ENCODE results near the gene VWA8. TPM values are rescaled to one million over a fixed set of nuclear protein-coding genes. Genes with fewer than 3 reads are reported as not detected.
A peak's percentile ranks its signal among the peaks of the same experiment; 100 is the strongest.

Gene VWA8
- polyA plus RNA-seq, 1 experiment: 12.4 TPM

DNA sequence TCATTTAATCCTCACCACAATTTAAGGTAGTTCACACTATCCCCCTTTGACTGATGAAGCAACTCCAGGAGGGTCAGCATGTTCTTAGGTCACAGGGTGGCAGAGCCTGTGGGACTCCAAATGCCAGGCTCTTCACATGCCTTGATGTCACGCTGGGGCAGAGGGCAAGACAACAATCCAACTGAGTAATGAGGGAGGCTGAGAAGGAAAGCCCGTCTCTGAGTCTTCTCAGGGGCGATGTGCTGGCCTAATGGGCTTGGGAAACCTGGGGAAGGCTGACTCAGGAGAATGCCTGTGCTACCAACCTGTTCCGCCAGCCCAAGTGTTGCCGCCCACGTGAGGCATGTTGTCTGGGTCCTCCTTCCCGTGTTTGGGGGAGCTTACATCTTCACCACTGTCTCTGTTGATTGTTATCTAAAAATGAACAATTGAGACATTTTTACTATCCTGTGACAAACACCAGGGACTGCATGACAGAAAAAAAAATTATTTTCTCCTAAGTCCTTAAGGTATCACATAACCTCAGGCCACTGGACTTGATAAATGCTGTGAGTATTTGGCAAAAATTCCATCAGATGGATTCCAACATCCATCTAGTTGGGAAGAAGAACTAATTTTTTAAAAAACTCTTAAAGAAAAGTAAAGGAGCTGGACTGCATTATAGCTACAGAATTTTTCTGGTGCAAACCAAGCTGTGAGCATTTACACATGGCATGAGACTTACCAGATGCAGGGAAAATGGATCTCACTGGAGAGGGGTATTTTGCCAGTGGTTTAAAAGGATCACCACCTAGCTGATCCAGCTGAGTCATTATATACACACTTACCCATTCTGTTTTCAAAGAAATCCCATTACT, 346.0 kb downstream of the VWA8 start:
- no peak for TF ChIP-seq CTCF (IDR thresholded peaks at IDR 0.05; ENCODE audit: low read depth, low read length)
- DNase-seq (ENCODE audit: low read depth, low spot score): no peak
- H3K4me3 ChIP-seq (ENCODE audit: low read depth, low read length): no peak overlapping the region
- no peaks in the 10 kb centered on the region for H3K27me3 ChIP-seq (ENCODE audit: control insufficient read depth, insufficient read depth, low read length)
- H3K27ac ChIP-seq (ENCODE audit: low read depth, low read length): peak overlapping the region; percentile 95
- ChIA-PET POLR2A (interaction anchor here (0.7 to 1.3 kb wide), 3 partner anchors 16 to 31 kb away, joined by 3 to 8 read pairs (median 4); no protein-coding TSS in a partner anchor), CTCF (interaction anchor here (1.9 kb wide), 1 partner anchor 156 kb away, joined by 5 read pairs; no protein-coding TSS in a partner anchor)
- no peaks in the 10 kb centered on the region for H3K9me3 ChIP-seq (ENCODE audit: control insufficient read depth, insufficient read depth, low read length)

DNA sequence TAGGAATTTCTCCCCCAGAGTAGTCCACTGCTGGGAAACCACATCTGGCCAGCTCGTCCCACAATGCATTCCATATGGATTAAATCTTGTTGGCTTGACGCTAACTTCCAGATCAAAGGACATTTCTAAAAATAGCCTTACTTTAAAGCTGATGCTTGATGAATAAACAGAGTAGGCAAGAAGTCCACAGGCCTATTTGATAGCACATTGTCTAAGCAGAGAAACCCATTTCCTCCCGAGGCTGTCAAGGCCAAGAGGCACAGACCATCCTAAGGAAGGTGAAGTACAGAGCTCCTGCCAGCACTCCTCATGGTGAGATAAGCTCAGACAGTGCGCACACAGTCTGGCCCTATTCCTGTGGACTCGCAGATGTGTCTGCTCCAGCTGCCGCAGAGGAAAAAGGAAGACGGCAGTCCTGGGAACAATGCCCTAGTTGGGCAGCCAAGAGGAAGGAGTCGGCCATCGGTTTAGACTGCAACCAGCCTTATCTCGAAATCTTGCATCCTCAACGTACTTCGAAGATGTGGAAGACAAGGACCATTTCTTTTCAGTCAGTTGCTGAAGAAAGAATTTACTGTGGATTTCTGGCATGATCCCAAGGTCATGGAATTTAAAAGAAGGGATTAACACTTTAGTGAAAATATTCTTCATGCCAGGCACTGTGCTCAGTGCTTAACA, 346.8 kb downstream of the VWA8 start:
- no peak for TF ChIP-seq CTCF (IDR thresholded peaks at IDR 0.05; ENCODE audit: low read depth, low read length)
- ChIA-PET CTCF (interaction anchor here (1.2 to 1.8 kb wide), 4 partner anchors 36 to 155 kb away, joined by 3 to 6 read pairs (median 4); no protein-coding TSS in a partner anchor), POLR2A (interaction anchor here (0.6 to 1.3 kb wide), 8 partner anchors 8 to 412 kb away, joined by 3 to 8 read pairs (median 4); no protein-coding TSS in a partner anchor)
- H3K9me3 ChIP-seq (ENCODE audit: control insufficient read depth, insufficient read depth, low read length): no peaks in the 10 kb centered on the region
- no peak overlapping the region for H3K4me3 ChIP-seq (ENCODE audit: low read depth, low read length)
- no peaks in the 10 kb centered on the region for H3K27me3 ChIP-seq (ENCODE audit: control insufficient read depth, insufficient read depth, low read length)
- peak; percentile 90 for DNase-seq (ENCODE audit: low read depth, low spot score)
- peak overlapping the region; percentile 95 for H3K27ac ChIP-seq (ENCODE audit: low read depth, low read length)

GRCh38 chr13:41613471-41613870, 347.4 kb downstream of the VWA8 start:
- Histone ChIP-seq H3K27me3 (ENCODE audit: control insufficient read depth, insufficient read depth, low read length) (no peaks in the 10 kb centered on the region), H3K4me3 (ENCODE audit: low read depth, low read length) (no peak overlapping the region), H3K9me3 (ENCODE audit: control insufficient read depth, insufficient read depth, low read length) (no peaks in the 10 kb centered on the region), H3K27ac (ENCODE audit: low read depth, low read length) (peak overlapping the region; percentile 95)
- CTCF ChIA-PET: interaction anchor here (1.2 to 1.8 kb wide), 4 partner anchors 37 to 155 kb away, joined by 3 to 6 read pairs (median 4); no protein-coding TSS in a partner anchor
- no peak for TF ChIP-seq CTCF (IDR thresholded peaks at IDR 0.05; ENCODE audit: low read depth, low read length)
- POLR2A ChIA-PET: interaction anchor here (0.6 to 1.3 kb wide), 7 partner anchors 9 to 413 kb away, joined by 3 to 8 read pairs (median 4); no protein-coding TSS in a partner anchor
- no peak for DNase-seq (ENCODE audit: low read depth, low spot score)

DNA sequence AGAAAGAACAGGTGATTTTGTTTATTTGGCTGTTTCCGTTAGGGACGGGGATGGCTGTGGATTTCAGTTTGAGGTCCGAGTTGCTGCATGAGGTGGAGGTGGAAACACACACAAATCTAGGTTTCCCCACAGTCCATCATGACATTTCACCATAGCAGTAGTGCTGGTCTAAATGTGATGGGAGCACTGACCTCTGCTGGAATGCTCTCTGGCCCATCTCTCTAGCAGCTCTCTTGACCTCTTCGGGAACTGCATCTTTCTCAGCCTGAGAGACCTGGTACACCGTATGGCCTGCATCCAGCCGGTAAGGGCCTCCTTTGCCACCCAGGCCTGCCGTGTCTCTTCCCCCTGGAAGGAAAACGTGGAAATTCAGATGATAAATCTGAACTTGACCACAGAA, 349.5 kb downstream of the VWA8 start:
- Histone ChIP-seq H3K9me3 (ENCODE audit: control insufficient read depth, insufficient read depth, low read length) (no peaks in the 10 kb centered on the region), H3K4me3 (ENCODE audit: low read depth, low read length) (no peak overlapping the region), H3K27ac (ENCODE audit: low read depth, low read length) (peak overlapping the region; percentile 97), H3K27me3 (ENCODE audit: control insufficient read depth, insufficient read depth, low read length) (no peaks in the 10 kb centered on the region)
- no peak for DNase-seq (ENCODE audit: low read depth, low spot score)
- ChIA-PET CTCF (interaction anchor here (1.3 to 1.4 kb wide), 2 partner anchors 36 to 42 kb away, joined by 4 to 5 read pairs; no protein-coding TSS in a partner anchor), POLR2A (interaction anchor here (0.5 to 1.2 kb wide), 2 partner anchors 15 to 50 kb away, joined by 4 read pairs; no protein-coding TSS in a partner anchor)
- TF ChIP-seq CTCF (IDR thresholded peaks at IDR 0.05; ENCODE audit: low read depth, low read length): no peak
